GM23338 (cell line): ENCODE results near the gene FBXO22. TPM values are rescaled to one million over a fixed set of nuclear protein-coding genes. Genes with fewer than 3 reads are reported as not detected.
"Not testable (repeated sequence)": the region's sequence is repeated elsewhere in the genome, so short reads cannot be mapped to it uniquely, and the experiment has no call there.

ENCODE experiments used
- ATAC-seq: fragments of 200-7000 bp; cut with Tn5 transposase; 3 replicates; pipeline ENCODE4 v1.9.1; 2020
- DNase-seq: peaks from one replicate; pipeline ENCODE4 v3.0.0-alpha.2; 2015; ENCODE audit warnings: low spot score
- H2AFZ ChIP-seq: fragments of 200-600 bp; sonication (generic); 2 replicates; pipeline ENCODE4 v1.8.0; 2016; ENCODE audit warnings: antibody characterized with exemption, mild to moderate bottlenecking, moderate library complexity
- H3F3A ChIP-seq: fragments of 200-600 bp; sonication (generic); replicated peaks from 2 replicates; pipeline ENCODE4 v1.8.0; 2017; ENCODE audit warnings: antibody characterized with exemption, mixed run types, low read depth
- H3K27ac ChIP-seq: fragments of 200-600 bp; sonication (generic); 2 replicates; pipeline ENCODE4 v1.6.1; 2016; ENCODE audit warnings: low read depth
- H3K27me3 ChIP-seq: fragments of 200-600 bp; sonication (generic); 2 replicates; pipeline ENCODE4 v1.8.0; 2016; ENCODE audit warnings: mild to moderate bottlenecking, mixed run types, moderate library complexity; ENCODE audit not compliant: insufficient read depth
- H3K36me3 ChIP-seq: fragments of 200-600 bp; sonication (generic); 2 replicates; pipeline ENCODE4 v1.8.0; 2016; ENCODE audit warnings: mild to moderate bottlenecking; ENCODE audit not compliant: insufficient read depth
- H3K4me1 ChIP-seq: fragments of 200-600 bp; sonication (generic); 2 replicates; pipeline ENCODE4 v1.8.0; 2016; ENCODE audit warnings: mild to moderate bottlenecking, moderate library complexity; ENCODE audit not compliant: insufficient read depth
- H3K4me2 ChIP-seq: fragments of 200-600 bp; sonication (generic); 2 replicates; pipeline ENCODE4 v1.7.1; 2017; ENCODE audit warnings: mixed run types
- H3K4me3 ChIP-seq: fragments of 200-600 bp; sonication (generic); 2 replicates; pipeline ENCODE4 v1.6.1; 2016; ENCODE audit warnings: mixed run types
- H3K79me2 ChIP-seq: fragments of 200-600 bp; sonication (generic); replicated peaks from 2 replicates; pipeline ENCODE4 v1.8.0; 2017; ENCODE audit warnings: mild to moderate bottlenecking; ENCODE audit not compliant: insufficient read depth
- H3K9me2 ChIP-seq: fragments of 200-600 bp; sonication (generic); 2 replicates; pipeline ENCODE4 v1.8.0; 2017; ENCODE audit not compliant: insufficient read depth
- H4K20me1 ChIP-seq: fragments of 200-600 bp; sonication (generic); replicated peaks from 2 replicates; pipeline ENCODE4 v1.8.0; 2017; ENCODE audit warnings: mild to moderate bottlenecking; ENCODE audit not compliant: insufficient read depth
- H3K27ac Mint-ChIP-seq: 2 replicates; pipeline ENCODE4 v1.8.0; 2020; ENCODE audit warnings: inconsistent platforms, mild to moderate bottlenecking, moderate library complexity, mixed read lengths
- H3K27me3 Mint-ChIP-seq: 3 replicates; pipeline ENCODE4 v1.8.0; 2022; ENCODE audit warnings: low read depth, mild to moderate bottlenecking, moderate library complexity, mixed read lengths, inconsistent platforms; ENCODE audit not compliant: insufficient read depth, poor library complexity
- H3K36me3 Mint-ChIP-seq: 3 replicates; pipeline ENCODE4 v1.8.0; 2021; ENCODE audit warnings: low read depth, mild to moderate bottlenecking, inconsistent platforms, moderate library complexity, mixed read lengths
- H3K4me1 Mint-ChIP-seq: 3 replicates; pipeline ENCODE4 v1.8.0; 2020; ENCODE audit warnings: mild to moderate bottlenecking, inconsistent platforms, mixed read lengths
- H3K4me3 Mint-ChIP-seq: 3 replicates; pipeline ENCODE4 v1.8.0; 2021; ENCODE audit warnings: moderate library complexity, mild to moderate bottlenecking, inconsistent platforms, mixed read lengths
- H3K9me3 Mint-ChIP-seq: 3 replicates; pipeline ENCODE4 v1.8.0; 2020; ENCODE audit warnings: moderate library complexity, mild to moderate bottlenecking, inconsistent platforms, mixed read lengths
- CREB1 ChIP-seq: fragments of 250-450 bp; sonication (Bioruptor Pico); IDR thresholded peaks from 2 replicates; pipeline ENCODE4 v1.5.0; 2020; ENCODE audit warnings: low read depth, mild to moderate bottlenecking, moderate library complexity
- CTCF ChIP-seq, 2 experiments: fragments of 200-600 bp in 1 of 2; sonication (generic) in 1 of 2; conservative IDR thresholded peaks; 2 replicates each; pipeline versions ENCODE4 v1.5.1 to v1.6.1; 2016 to 2017; ENCODE audit warnings: antibody characterized with exemption in 2 of 2, low read depth in 2 of 2, mild to moderate bottlenecking in 2 of 2, moderate library complexity in 1 of 2
- ETS1 ChIP-seq: IDR thresholded peaks from 2 replicates; pipeline ENCODE4 v1.6.1; 2016; ENCODE audit warnings: antibody characterized with exemption
- NANOG ChIP-seq: IDR thresholded peaks from 2 replicates; pipeline ENCODE4 v1.6.1; 2016; ENCODE audit warnings: antibody characterized with exemption, borderline replicate concordance
- STAT1 ChIP-seq: IDR thresholded peaks from one replicate; pipeline ENCODE4 v1.6.1; 2016; ENCODE audit warnings: antibody characterized with exemption; ENCODE audit not compliant: unreplicated experiment
- ZNF114 ChIP-seq: fragments of 250-450 bp; sonication (Bioruptor Pico); IDR thresholded peaks from 2 replicates; pipeline ENCODE4 v1.5.0; 2020; ENCODE audit warnings: mild to moderate bottlenecking, moderate library complexity
- ZNF331 ChIP-seq: fragments of 250-450 bp; sonication (Bioruptor Pico); IDR thresholded peaks from 2 replicates; pipeline ENCODE4 v1.5.0; 2020; ENCODE audit warnings: low read depth, mild to moderate bottlenecking, moderate library complexity
- polyA plus RNA-seq: library from polyadenylated mRNA; unstranded; fragments of >200 nt; fragmentation: Nextera tagmentation; extraction: Ambion mirVana; gene quantifications from 2 replicates; pipeline ENCODE4 v1.2.1, GENCODE V29; 2016
- total RNA-seq: library from RNA; depleted of rRNA; stranded (reverse); fragments of >200 nt; shearing (Covaris generic); gene quantifications from 2 replicates; pipeline ENCODE4 v1.2.3, GENCODE V29; 2014
- TF ChIP-seq, protein P1 (sequence below): fragments of 250-450 bp; sonication (Bioruptor Pico); IDR thresholded peaks from 2 replicates; pipeline ENCODE4 v1.5.0; 2020; ENCODE audit warnings: mild to moderate bottlenecking, moderate library complexity

The FBXO22 gene
- total and polyA plus RNA-seq, 2 experiments from 2014 or later: 79.8 to 94.5 TPM

GRCh38 chr15:75976766-75977165 lies 73.1 kb downstream of the FBXO22 start:
- not testable (repeated sequence) for H3F3A ChIP-seq, H2AFZ ChIP-seq, ATAC-seq, H3K36me3 ChIP-seq, H3K36me3 Mint-ChIP-seq, H3K9me2 ChIP-seq, H3K4me3 Mint-ChIP-seq, H3K4me1 ChIP-seq, DNase-seq, H4K20me1 ChIP-seq, H3K9me3 Mint-ChIP-seq, H3K27ac Mint-ChIP-seq, H3K4me3 ChIP-seq, H3K27me3 ChIP-seq, H3K27ac ChIP-seq, H3K79me2 ChIP-seq, H3K4me1 Mint-ChIP-seq, H3K27me3 Mint-ChIP-seq, H3K4me2 ChIP-seq

DNA sequence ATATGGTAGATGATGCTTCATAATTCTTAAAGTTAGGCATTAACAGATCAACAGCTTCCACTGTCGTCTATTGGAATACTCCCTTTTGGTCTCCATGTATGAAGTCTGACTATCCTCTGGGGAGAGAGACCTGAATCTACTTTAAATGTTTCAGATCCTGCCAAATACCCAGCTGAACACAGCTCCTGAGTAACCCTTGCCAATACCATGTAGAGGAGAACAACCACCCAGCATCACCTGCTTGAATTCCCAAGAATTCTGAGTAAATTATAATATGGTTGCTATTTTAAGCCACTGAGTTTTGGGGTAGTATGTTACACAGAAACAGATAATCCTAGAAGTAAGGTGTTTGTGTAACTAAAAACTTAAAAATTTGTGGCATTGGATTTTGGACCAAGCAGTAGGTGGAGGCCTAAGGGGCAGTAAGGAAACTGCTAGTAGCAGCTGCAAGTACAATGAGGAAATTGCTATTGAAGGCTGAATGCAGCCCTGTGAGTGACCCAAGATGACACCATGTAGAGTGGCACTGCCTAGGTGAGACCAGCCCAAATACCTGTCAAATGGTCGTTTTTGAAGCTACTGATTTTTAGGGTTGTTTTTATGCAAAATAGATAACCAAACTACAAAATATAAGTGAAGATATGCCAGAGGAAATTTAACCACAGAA lies 77.6 kb downstream of the FBXO22 start:
- Histone ChIP-seq H3K79me2 (no peaks in the 10 kb centered on the region), H4K20me1 (no peaks in the 10 kb centered on the region), H3K4me1 (peaks cover 7% of the 10 kb centered on the region), H3F3A (no peaks in the 10 kb centered on the region), H3K27me3 (no peaks in the 10 kb centered on the region), H3K4me2 (no peak overlapping the region), H3K36me3 (no peaks in the 10 kb centered on the region), H3K4me3 (no peak overlapping the region), H3K9me2 (no peaks in the 10 kb centered on the region; the same call in 1 of the 2 replicates), H2AFZ (no peak overlapping the region), H3K27ac (no peak overlapping the region)
- H3K4me3 Mint-ChIP-seq: no peak overlapping the region
- no peak overlapping the region for H3K27ac Mint-ChIP-seq
- H3K27me3 Mint-ChIP-seq: no peaks in the 10 kb centered on the region
- H3K36me3 Mint-ChIP-seq: peaks cover 3% of the 10 kb centered on the region; the same call in 1 of the 3 replicates
- H3K4me1 Mint-ChIP-seq: no peaks in the 10 kb centered on the region
- ATAC-seq: no peak
- TF ChIP-seq STAT1 (no peak), NANOG (no peak), ZNF331 (no peak)
- no peak for DNase-seq
- peaks cover 6% of the 10 kb centered on the region; the same call in 2 of the 3 replicates for H3K9me3 Mint-ChIP-seq

GRCh38 chr15:75982468-75982867 lies 78.8 kb downstream of the FBXO22 start:
- H2AFZ ChIP-seq: peak overlapping the region; percentile 29; the same call in 1 of the 2 replicates
- no peaks in the 10 kb centered on the region; the same call in 1 of the 2 replicates for H3K9me2 ChIP-seq
- TF ChIP-seq, protein P1, sequence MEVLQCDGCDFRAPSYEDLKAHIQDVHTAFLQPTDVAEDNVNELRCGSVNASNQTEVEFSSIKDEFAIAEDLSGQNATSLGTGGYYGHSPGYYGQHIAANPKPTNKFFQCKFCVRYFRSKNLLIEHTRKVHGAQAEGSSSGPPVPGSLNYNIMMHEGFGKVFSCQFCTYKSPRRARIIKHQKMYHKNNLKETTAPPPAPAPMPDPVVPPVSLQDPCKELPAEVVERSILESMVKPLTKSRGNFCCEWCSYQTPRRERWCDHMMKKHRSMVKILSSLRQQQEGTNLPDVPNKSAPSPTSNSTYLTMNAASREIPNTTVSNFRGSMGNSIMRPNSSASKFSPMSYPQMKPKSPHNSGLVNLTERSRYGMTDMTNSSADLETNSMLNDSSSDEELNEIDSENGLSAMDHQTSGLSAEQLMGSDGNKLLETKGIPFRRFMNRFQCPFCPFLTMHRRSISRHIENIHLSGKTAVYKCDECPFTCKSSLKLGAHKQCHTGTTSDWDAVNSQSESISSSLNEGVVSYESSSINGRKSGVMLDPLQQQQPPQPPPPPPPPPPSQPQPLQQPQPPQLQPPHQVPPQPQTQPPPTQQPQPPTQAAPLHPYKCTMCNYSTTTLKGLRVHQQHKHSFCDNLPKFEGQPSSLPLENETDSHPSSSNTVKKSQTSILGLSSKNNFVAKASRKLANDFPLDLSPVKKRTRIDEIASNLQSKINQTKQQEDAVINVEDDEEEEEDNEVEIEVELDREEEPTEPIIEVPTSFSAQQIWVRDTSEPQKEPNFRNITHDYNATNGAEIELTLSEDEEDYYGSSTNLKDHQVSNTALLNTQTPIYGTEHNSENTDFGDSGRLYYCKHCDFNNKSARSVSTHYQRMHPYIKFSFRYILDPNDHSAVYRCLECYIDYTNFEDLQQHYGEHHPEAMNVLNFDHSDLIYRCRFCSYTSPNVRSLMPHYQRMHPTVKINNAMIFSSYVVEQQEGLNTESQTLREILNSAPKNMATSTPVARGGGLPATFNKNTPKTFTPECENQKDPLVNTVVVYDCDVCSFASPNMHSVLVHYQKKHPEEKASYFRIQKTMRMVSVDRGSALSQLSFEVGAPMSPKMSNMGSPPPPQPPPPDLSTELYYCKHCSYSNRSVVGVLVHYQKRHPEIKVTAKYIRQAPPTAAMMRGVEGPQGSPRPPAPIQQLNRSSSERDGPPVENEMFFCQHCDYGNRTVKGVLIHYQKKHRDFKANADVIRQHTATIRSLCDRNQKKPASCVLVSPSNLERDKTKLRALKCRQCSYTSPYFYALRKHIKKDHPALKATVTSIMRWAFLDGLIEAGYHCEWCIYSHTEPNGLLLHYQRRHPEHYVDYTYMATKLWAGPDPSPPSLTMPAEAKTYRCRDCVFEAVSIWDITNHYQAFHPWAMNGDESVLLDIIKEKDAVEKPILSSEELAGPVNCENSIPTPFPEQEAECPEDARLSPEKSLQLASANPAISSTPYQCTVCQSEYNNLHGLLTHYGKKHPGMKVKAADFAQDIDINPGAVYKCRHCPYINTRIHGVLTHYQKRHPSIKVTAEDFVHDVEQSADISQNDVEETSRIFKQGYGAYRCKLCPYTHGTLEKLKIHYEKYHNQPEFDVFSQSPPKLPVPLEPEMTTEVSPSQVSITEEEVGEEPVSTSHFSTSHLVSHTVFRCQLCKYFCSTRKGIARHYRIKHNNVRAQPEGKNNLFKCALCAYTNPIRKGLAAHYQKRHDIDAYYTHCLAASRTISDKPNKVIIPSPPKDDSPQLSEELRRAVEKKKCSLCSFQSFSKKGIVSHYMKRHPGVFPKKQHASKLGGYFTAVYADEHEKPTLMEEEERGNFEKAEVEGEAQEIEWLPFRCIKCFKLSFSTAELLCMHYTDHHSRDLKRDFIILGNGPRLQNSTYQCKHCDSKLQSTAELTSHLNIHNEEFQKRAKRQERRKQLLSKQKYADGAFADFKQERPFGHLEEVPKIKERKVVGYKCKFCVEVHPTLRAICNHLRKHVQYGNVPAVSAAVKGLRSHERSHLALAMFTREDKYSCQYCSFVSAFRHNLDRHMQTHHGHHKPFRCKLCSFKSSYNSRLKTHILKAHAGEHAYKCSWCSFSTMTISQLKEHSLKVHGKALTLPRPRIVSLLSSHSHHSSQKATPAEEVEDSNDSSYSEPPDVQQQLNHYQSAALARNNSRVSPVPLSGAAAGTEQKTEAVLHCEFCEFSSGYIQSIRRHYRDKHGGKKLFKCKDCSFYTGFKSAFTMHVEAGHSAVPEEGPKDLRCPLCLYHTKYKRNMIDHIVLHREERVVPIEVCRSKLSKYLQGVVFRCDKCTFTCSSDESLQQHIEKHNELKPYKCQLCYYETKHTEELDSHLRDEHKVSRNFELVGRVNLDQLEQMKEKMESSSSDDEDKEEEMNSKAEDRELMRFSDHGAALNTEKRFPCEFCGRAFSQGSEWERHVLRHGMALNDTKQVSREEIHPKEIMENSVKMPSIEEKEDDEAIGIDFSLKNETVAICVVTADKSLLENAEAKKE (CRISPR knock-in tag): no peak
- TF ChIP-seq ETS1 (no peak), CREB1 (no peak), ZNF114 (CRISPR knock-in tag) (no peak), CTCF (conservative IDR thresholded peaks at IDR 0.05; ENCODE audit: low read depth in 2 of 2) (no peak)

More at GRCh38 chr15:75982468-75982867, 78.8 kb downstream of the FBXO22 start:
- H3K27me3 Mint-ChIP-seq: no peaks in the 10 kb centered on the region
- no peak overlapping the region for H3K27ac Mint-ChIP-seq
- ATAC-seq: no peak
- no peaks in the 10 kb centered on the region for H3K36me3 ChIP-seq
- H3K9me3 Mint-ChIP-seq: peaks cover 4% of the 10 kb centered on the region; the same call in 2 of the 3 replicates
- no peak overlapping the region for H3K4me3 Mint-ChIP-seq
- no peaks in the 10 kb centered on the region for H3K27me3 ChIP-seq
- H3K4me2 ChIP-seq: no peak overlapping the region
- H4K20me1 ChIP-seq: no peaks in the 10 kb centered on the region
- DNase-seq: peak; percentile 15
- no peaks in the 10 kb centered on the region for H3K4me1 Mint-ChIP-seq
- no peak overlapping the region for H3K27ac ChIP-seq
- no peak overlapping the region for H3K4me3 ChIP-seq
- H3K36me3 Mint-ChIP-seq: peaks cover 3% of the 10 kb centered on the region; the same call in 1 of the 3 replicates
- no peaks in the 10 kb centered on the region for H3F3A ChIP-seq
- H3K4me1 ChIP-seq: peaks cover 7% of the 10 kb centered on the region
- H3K79me2 ChIP-seq: no peaks in the 10 kb centered on the region
